K562 (cell line): ENCODE results near the gene HSPB7. TPM values are rescaled to one million over a fixed set of nuclear protein-coding genes. Genes with fewer than 3 reads are reported as not detected.

Source experiments
- ATAC-seq: fragments of 200-7000 bp; cut with Tn5 transposase; 3 replicates; pipeline ENCODE4 v1.9.1; 2020; ENCODE audit warnings: moderate library complexity
- BruUV-seq: library from RNA; stranded (reverse); fragments of 400-500 nt; replicated peaks from 2 replicates; lab custom pipeline; 2021; lab: Mats Ljungman, UMichigan
- CTCF ChIA-PET: fragments of 300-600 bp; formaldehyde crosslinking; extraction: SDS; loops from one replicate; lab custom pipeline; 2021; ENCODE audit warnings: low intra/inter-chr PET ratio; lab: Yijun Ruan, JAX
- POLR2A ChIA-PET: fragments of 300-600, 350-650 bp; sonication (Branson Sonifier 250); formaldehyde crosslinking; extraction: SDS; loops from one replicate; lab custom pipeline; 2021; ENCODE audit warnings: antibody characterized with exemption, inconsistent platforms; lab: Yijun Ruan, JAX
- DNase-seq, 4 experiments: peaks; one replicate each; pipeline versions ENCODE4 v3.0.0 to v3.0.0-alpha.2; 2011 to 2018; ENCODE audit warnings: low spot score in 3 of 4, mixed read lengths in 3 of 4; ENCODE audit errors: extremely low read depth in 1 of 4
- FAIRE-seq: peaks from 2 replicates; lab custom pipeline; 2011; peaks lifted over from hg19 to GRCh38; lab: Jason Lieb, UNC
- H2AFZ ChIP-seq: 2 replicates; pipeline ENCODE4 v1.6.0; 2011; ENCODE audit warnings: low read depth, low read length, control low read depth, inconsistent platforms
- H3K27ac ChIP-seq: fragments of 200-600 bp; 3 replicates; pipeline ENCODE4 v1.8.0; 2011; ENCODE audit warnings: low read depth, mild to moderate bottlenecking, control low read depth, inconsistent platforms, low read length, moderate library complexity, mixed read lengths; ENCODE audit errors: extremely low read depth
- H3K27me3 ChIP-seq, 2 experiments: fragments of 300-600 bp in 1 of 2; 2 replicates in 1 of 2; 3 replicates in 1 of 2; pipeline versions ENCODE4 v1.6.0 to v1.8.0; 2011; ENCODE audit warnings: inconsistent platforms in 2 of 2, low read length in 2 of 2, mild to moderate bottlenecking in 1 of 2, mixed read lengths in 1 of 2, moderate library complexity in 1 of 2; ENCODE audit not compliant: control insufficient read depth in 2 of 2, insufficient read depth in 2 of 2
- H3K36me3 ChIP-seq: fragments of 300-600 bp; 3 replicates; pipeline ENCODE4 v1.8.0; 2011; ENCODE audit warnings: mild to moderate bottlenecking, low read length, inconsistent platforms; ENCODE audit not compliant: control insufficient read depth, insufficient read depth
- H3K4me1 ChIP-seq, 2 experiments: fragments of 200-600 bp in 1 of 2; replicated peaks in 1 of 2; 2 replicates in 1 of 2; 3 replicates in 1 of 2; pipeline versions ENCODE4 v1.5.1 to v1.8.0; 2011; ENCODE audit warnings: inconsistent platforms in 2 of 2, low read length in 2 of 2, mild to moderate bottlenecking in 1 of 2, mixed read lengths in 1 of 2, moderate library complexity in 1 of 2; ENCODE audit not compliant: control insufficient read depth in 2 of 2, insufficient read depth in 2 of 2
- H3K4me2 ChIP-seq: 2 replicates; pipeline ENCODE4 v1.6.1; 2011; ENCODE audit warnings: low read length, control low read depth, inconsistent platforms, mixed read lengths; ENCODE audit not compliant: insufficient read depth
- H3K4me3 ChIP-seq: fragments of 200-600 bp; sonication (generic), shearing (Covaris generic); 2 replicates; pipeline ENCODE4 v1.5.1; 2016; ENCODE audit warnings: control low read depth, inconsistent platforms
- H3K79me2 ChIP-seq: fragments of 200-600 bp; 3 replicates; pipeline ENCODE4 v1.8.0; 2011; ENCODE audit warnings: low read length, inconsistent platforms; ENCODE audit not compliant: control insufficient read depth, insufficient read depth
- H3K9ac ChIP-seq, 2 experiments: 2 replicates each; pipeline versions ENCODE4 v1.6.0 to v1.6.1; 2011; ENCODE audit warnings: low read depth in 2 of 2, low read length in 2 of 2, control low read depth in 1 of 2, inconsistent platforms in 1 of 2, mild to moderate bottlenecking in 1 of 2, mixed read lengths in 1 of 2; ENCODE audit not compliant: insufficient read depth in 1 of 2
- H3K9me1 ChIP-seq: one replicate; pipeline ENCODE4 v1.6.0; 2011; ENCODE audit warnings: inconsistent platforms, mild to moderate bottlenecking, low read length, moderate library complexity; ENCODE audit not compliant: control insufficient read depth, insufficient read depth
- H3K9me3 ChIP-seq: replicated peaks from 2 replicates; pipeline ENCODE4 v1.5.1; 2011; ENCODE audit warnings: low read depth, low read length, inconsistent platforms; ENCODE audit not compliant: control insufficient read depth, insufficient read depth
- H4K20me1 ChIP-seq: replicated peaks from 2 replicates; pipeline ENCODE4 v1.6.1; 2011; ENCODE audit warnings: low read length, inconsistent platforms, mixed read lengths; ENCODE audit not compliant: control insufficient read depth, insufficient read depth
- ATF3 ChIP-seq, 2 experiments: fragments of 450-650 bp in 1 of 2; sonication (generic) in 1 of 2; formaldehyde crosslinking in 1 of 2; IDR thresholded peaks in 1 of 2; conservative IDR thresholded peaks in 1 of 2; 2 replicates each; pipeline versions ENCODE4 v1.6.1 to v1.8.1; 2016 to 2023; ENCODE audit warnings: mild to moderate bottlenecking in 2 of 2, moderate library complexity in 2 of 2, inconsistent platforms in 1 of 2, missing genetic modification reagents in 1 of 2
- GTF3C2 ChIP-seq: IDR thresholded peaks from 3 replicates; pipeline ENCODE4 v1.6.1; 2011; ENCODE audit warnings: borderline replicate concordance, mild to moderate bottlenecking, moderate library complexity; ENCODE audit not compliant: insufficient read length; ENCODE audit errors: extremely low read depth
- IFI16 ChIP-seq: fragments of 250-450 bp; sonication (Bioruptor Pico); IDR thresholded peaks from 2 replicates; pipeline ENCODE4 v2.1.2; 2022; ENCODE audit warnings: mild to moderate bottlenecking, inconsistent platforms
- KDM1A ChIP-seq, 2 experiments: fragments of 450-650 bp; IDR thresholded peaks; 2 replicates each; pipeline ENCODE4 v1.6.1; 2016; ENCODE audit warnings: mild to moderate bottlenecking in 2 of 2
- MCM2 ChIP-seq: fragments of 450-650 bp; IDR thresholded peaks from 2 replicates; pipeline ENCODE4 v1.6.1; 2017; ENCODE audit warnings: low read depth, mild to moderate bottlenecking
- NFE2 ChIP-seq: IDR thresholded peaks from 2 replicates; pipeline ENCODE4 v1.6.1; 2014; ENCODE audit warnings: antibody characterized with exemption, low read depth
- NR4A1 ChIP-seq, 2 experiments: fragments of 250-450 bp in 1 of 2; fragments of 450-650 bp in 1 of 2; sonication (Bioruptor Pico) in 1 of 2; IDR thresholded peaks; 2 replicates each; pipeline versions ENCODE4 v1.4.0 to v1.6.1; 2016 to 2020; ENCODE audit warnings: mild to moderate bottlenecking in 2 of 2, missing compliant biosample characterization in 1 of 2, missing genetic modification characterization in 1 of 2, moderate library complexity in 1 of 2
- PML ChIP-seq: IDR thresholded peaks from 2 replicates; pipeline ENCODE4 v1.6.1; 2012; ENCODE audit warnings: low read length, inconsistent platforms
- PRDM10 ChIP-seq: fragments of 450-650 bp; IDR thresholded peaks from 2 replicates; pipeline ENCODE4 v1.6.1; 2018; ENCODE audit not compliant: partially characterized antibody
- TEAD2 ChIP-seq: fragments of 450-650 bp; IDR thresholded peaks from 2 replicates; pipeline ENCODE4 v1.6.1; 2016; ENCODE audit warnings: missing genetic modification characterization, control low read depth, missing compliant biosample characterization
- ZFP30 ChIP-seq: fragments of 250-450 bp; sonication (Bioruptor Pico); IDR thresholded peaks from 2 replicates; pipeline ENCODE4 v1.8.0; 2022; ENCODE audit warnings: moderate library complexity, mild to moderate bottlenecking, inconsistent platforms, borderline replicate concordance
- WGBS: fragments of 100-300 bp; shearing (Covaris generic); methylation state at CpG from one replicate; pipeline ENCODE4 v1.1.6; 2016; ENCODE audit warnings: low coverage, mixed read lengths; ENCODE audit not compliant: insufficient coverage; ENCODE audit errors: missing lambda C conversion rate; 5-methylcytosine and 5-hydroxymethylcytosine counted together
- in situ Hi-C: fragments of 300-500 bp; cut with MboI; formaldehyde crosslinking; loops from 4 replicates; pipeline ENCODE4 v1.15.0; 2018; ENCODE audit warnings: inconsistent platforms, mixed read lengths
- intact Hi-C: fragments of 100-400 bp; cut with micrococcal nuclease; formaldehyde crosslinking; loops from 2 replicates; pipeline ENCODE4 v1.14.2; 2022
- polyA plus RNA-seq, 8 experiments: library from polyadenylated mRNA; depleted of rRNA in 4 of 8; stranded (reverse) in 5 of 8; unstranded in 3 of 8; fragments of >200 nt; fragmentation: Nextera tagmentation in 2 of 8; fragmentation: Illumina TruSeq in 1 of 8; extraction: Ambion mirVana in 2 of 8; extraction: Trizol in 1 of 8; gene quantifications; 2 replicates each; pipeline versions ENCODE4 v1.2.1 to v1.2.3, GENCODE V29; 2011 to 2014; ENCODE audit warnings: inconsistent platforms in 1 of 8, missing spikeins in 1 of 8
- total RNA-seq, 7 experiments: library from RNA; depleted of rRNA in 6 of 7; stranded (reverse); fragments of >200 nt in 6 of 7; fragmentation: Illumina TruSeq in 2 of 7; extraction: Trizol in 2 of 7; gene quantifications; 2 replicates each; pipeline versions ENCODE4 v1.2.1 to v1.2.3, GENCODE V29; 2011 to 2021; ENCODE audit warnings: low replicate concordance in 1 of 7

HSPB7 gene
- total and polyA plus RNA-seq, 9 of the 15 experiments (the other 6 are each of a cell fraction or from before 2014, with no cell fraction given): 0.05 to 0.19 (median 0.07) TPM; not detected in 6

GRCh38 chr1:16047791-16048475 is 30.1 kb upstream of the HSPB7 start (continued):
- TF ChIP-seq GTF3C2: no peak
- TF ChIP-seq, all 486 proteins: peak for 0

GRCh38 chr1:16046842-16047241 is 29.0 kb upstream of the HSPB7 start:
- H3K4me1 ChIP-seq: peaks cover 6 to 68% of the 10 kb centered on the region in 2 experiments; a peak in 4 of 5 replicates
- intact Hi-C loops (no loop called here), in situ Hi-C loops (no loop called here)
- H3K9ac ChIP-seq: 0 out of 4 replicates have a peak overlapping the region, but pooled peaks of 1 of the 2 experiments have one; percentile 19
- DNase-seq (no peak), ATAC-seq (no peak; the same call in 1 of the 3 replicates), FAIRE-seq (no peak)
- TF ChIP-seq ATF3 (IDR thresholded peaks at IDR 0.05): peak; percentile 54
- TF ChIP-seq ATF3 (CRISPR knock-in tag; conservative IDR thresholded peaks at IDR 0.05): no peak
- no peak for TF ChIP-seq MCM2
- peak; percentile 58 for TF ChIP-seq PRDM10
- no peak for TF ChIP-seq PML
- TF ChIP-seq IFI16: no peak
- TF ChIP-seq NFE2: no peak
- TF ChIP-seq NR4A1 (CRISPR knock-in tag; IDR thresholded peaks at IDR 0.05): no peak
- TF ChIP-seq NR4A1 (tag; IDR thresholded peaks at IDR 0.05): no peak
- TF ChIP-seq KDM1A (IDR thresholded peaks at IDR 0.05): peak in 1 of 2 experiments; percentile 26; a peak in 1 of 4 replicates
- no peak for TF ChIP-seq TEAD2 (tag)
- no peak for TF ChIP-seq ZFP30 (CRISPR knock-in tag)
- no peaks in the 10 kb centered on the region for H3K79me2 ChIP-seq
- no peak overlapping the region for H2AFZ ChIP-seq
- WGBS: 12% methylated on average over 7 of the region's 7 CpGs
- H3K27me3 ChIP-seq: no peaks in the 10 kb centered on the region
- POLR2A ChIA-PET: interaction anchor here (0.9 kb wide), 1 partner anchor 373 kb away, joined by 3 read pairs; no protein-coding TSS in a partner anchor
- H3K4me2 ChIP-seq: no peak overlapping the region
- H3K27ac ChIP-seq: no peak overlapping the region
- no peaks in the 10 kb centered on the region for H4K20me1 ChIP-seq
- H3K9me3 ChIP-seq: no peaks in the 10 kb centered on the region
- no peaks in the 10 kb centered on the region for H3K36me3 ChIP-seq
- CTCF ChIA-PET: no interaction called here
- H3K4me3 ChIP-seq: no peak overlapping the region
- no peaks in the 10 kb centered on the region for H3K9me1 ChIP-seq
- BruUV-seq: no TSS peak
